CD8-positive, alpha-beta memory T cell (primary cell): ENCODE results near the gene KRTAP9-1. TPM values are rescaled to one million over a fixed set of nuclear protein-coding genes. Genes with fewer than 3 reads are reported as not detected.
A peak's percentile ranks its signal among the peaks of the same experiment; 100 is the strongest.
"Not testable (repeated sequence)": the region's sequence is repeated elsewhere in the genome, so short reads cannot be mapped to it uniquely, and the experiment has no call there.

ENCODE experiments used
- CTCF ChIA-PET: fragments of 350-600 bp; sonication (Branson Sonifier 250); formaldehyde crosslinking; loops from one replicate; lab custom pipeline; 2021; ENCODE audit warnings: antibody characterized with exemption; lab: Charles Lee
- POLR2A ChIA-PET: fragments of 350-600 bp; sonication (Branson Sonifier 250); formaldehyde crosslinking; loops from one replicate; lab custom pipeline; 2021; ENCODE audit warnings: antibody characterized with exemption; lab: Charles Lee
- DNase-seq, 5 donors: peaks; one replicate each; pipeline versions ENCODE4 v3.0.0 to v3.0.0-alpha.2; 2020 to 2022; ENCODE audit warnings: mixed read lengths in 1 of 5
- H3K27ac ChIP-seq: one replicate; pipeline ENCODE4 v1.7.0; 2013; ENCODE audit warnings: low read depth, mild to moderate bottlenecking, low read length, moderate library complexity
- H3K27me3 ChIP-seq: 2 replicates; pipeline ENCODE4 v1.7.0; 2013; ENCODE audit warnings: low read length, mild to moderate bottlenecking; ENCODE audit not compliant: insufficient read depth, poor library complexity, severe bottlenecking
- H3K36me3 ChIP-seq: 2 replicates; pipeline ENCODE4 v1.7.0; 2013; ENCODE audit warnings: mild to moderate bottlenecking, low read length, moderate library complexity; ENCODE audit not compliant: insufficient read depth
- H3K4me1 ChIP-seq: 2 replicates; pipeline ENCODE4 v1.7.0; 2013; ENCODE audit warnings: mild to moderate bottlenecking, low read length, moderate library complexity; ENCODE audit not compliant: insufficient read depth
- H3K4me3 ChIP-seq: 2 replicates; pipeline ENCODE4 v1.7.0; 2013; ENCODE audit warnings: mild to moderate bottlenecking, low read length
- H3K9me3 ChIP-seq: 2 replicates; pipeline ENCODE4 v1.7.0; 2013; ENCODE audit warnings: mild to moderate bottlenecking, low read length
- H3K27ac Mint-ChIP-seq, 8 donors: one replicate each; pipeline ENCODE4 v1.8.0; 2020 to 2021; ENCODE audit warnings: mixed read lengths in 8 of 8, mild to moderate bottlenecking in 6 of 8, inconsistent platforms in 3 of 8, moderate library complexity in 3 of 8
- H3K27me3 Mint-ChIP-seq, 2 donors: one replicate each; pipeline ENCODE4 v1.8.0; 2020 to 2021; ENCODE audit warnings: mixed read lengths in 2 of 2, mild to moderate bottlenecking in 1 of 2, moderate library complexity in 1 of 2
- H3K36me3 Mint-ChIP-seq, 3 donors: one replicate each; pipeline ENCODE4 v1.8.0; 2020 to 2021; ENCODE audit warnings: mixed read lengths in 3 of 3, inconsistent platforms in 1 of 3, mild to moderate bottlenecking in 1 of 3
- H3K4me1 Mint-ChIP-seq, 3 donors: one replicate each; pipeline ENCODE4 v1.8.0; 2020 to 2021; ENCODE audit warnings: mixed read lengths in 3 of 3, inconsistent platforms in 1 of 3, mild to moderate bottlenecking in 1 of 3
- H3K4me3 Mint-ChIP-seq, 7 donors: one replicate each; pipeline ENCODE4 v1.8.0; 2020 to 2021; ENCODE audit warnings: mixed read lengths in 7 of 7, mild to moderate bottlenecking in 6 of 7, moderate library complexity in 4 of 7, inconsistent platforms in 2 of 7
- H3K9me3 Mint-ChIP-seq, 5 donors: one replicate each; pipeline ENCODE4 v1.8.0; 2020 to 2022; ENCODE audit warnings: mixed read lengths in 5 of 5, mild to moderate bottlenecking in 3 of 5, moderate library complexity in 2 of 5, inconsistent platforms in 1 of 5
- polyA plus RNA-seq: library from polyadenylated mRNA; unstranded; fragments of 300-500 nt; fragmentation: Illumina TruSeq; gene quantifications from one replicate; pipeline ENCODE4 v1.2.3, GENCODE V29; 2021
- total RNA-seq, 2 experiments: library from RNA; stranded (reverse); gene quantifications; one replicate each; pipeline ENCODE4 v1.2.3, GENCODE V29; 2021

Gene KRTAP9-1
- total and polyA plus RNA-seq, 3 experiments from 2014 or later: not detected

GRCh38 chr17:41223821-41224220 lies 34.1 kb downstream of the KRTAP9-1 start:
- no peak overlapping the region for H3K4me3 Mint-ChIP-seq
- CTCF ChIA-PET: no interaction called here
- H3K36me3 ChIP-seq: no peaks in the 10 kb centered on the region
- no peaks in the 10 kb centered on the region for H3K4me1 ChIP-seq
- no peaks in the 10 kb centered on the region for H3K27me3 ChIP-seq
- DNase-seq: no peak
- POLR2A ChIA-PET: no interaction called here
- no peak overlapping the region for H3K4me3 ChIP-seq
- H3K27me3 Mint-ChIP-seq: peaks cover 11 to 12% of the 10 kb centered on the region in 2 donors
- H3K27ac ChIP-seq: no peak overlapping the region
- H3K36me3 Mint-ChIP-seq: peaks cover 0 to 9% (median 0%) of the 10 kb centered on the region in 3 donors
- H3K4me1 Mint-ChIP-seq: no peaks in the 10 kb centered on the region
- no peaks in the 10 kb centered on the region for H3K9me3 ChIP-seq
- no peak overlapping the region for H3K27ac Mint-ChIP-seq
- peaks cover 0 to 9% (median 4%) of the 10 kb centered on the region in 5 donors for H3K9me3 Mint-ChIP-seq

DNA sequence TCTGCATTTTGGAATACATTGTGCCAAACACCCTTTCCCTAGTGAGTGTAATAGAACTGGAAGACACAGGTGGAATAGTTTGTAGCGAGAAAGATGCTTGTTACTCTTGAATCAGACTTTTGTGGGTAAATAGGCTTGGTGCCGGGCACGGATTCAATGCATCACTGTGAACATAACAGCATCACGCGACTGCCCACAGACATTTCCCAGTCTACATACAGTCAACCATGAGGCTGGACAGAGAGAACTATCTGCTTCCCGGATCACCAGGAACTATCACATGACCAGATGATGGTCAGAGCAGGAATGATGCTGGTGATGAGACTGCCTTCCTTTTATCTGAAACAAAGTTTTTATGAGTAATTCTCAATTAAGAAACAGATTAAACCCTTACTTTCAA lies 36.4 kb downstream of the KRTAP9-1 start:
- Mint-ChIP-seq H3K9me3 (no peaks in the 10 kb centered on the region), H3K4me3 (no peak overlapping the region), H3K36me3 (no peaks in the 10 kb centered on the region), H3K4me1 (no peaks in the 10 kb centered on the region), H3K27me3 (peaks cover 9 to 18% of the 10 kb centered on the region in 2 donors), H3K27ac (no peak overlapping the region)
- no peaks in the 10 kb centered on the region for H3K4me1 ChIP-seq
- H3K27me3 ChIP-seq: no peaks in the 10 kb centered on the region
- no peak overlapping the region for H3K27ac ChIP-seq
- no peaks in the 10 kb centered on the region for H3K36me3 ChIP-seq
- no peak for DNase-seq
- no peaks in the 10 kb centered on the region for H3K9me3 ChIP-seq
- ChIA-PET POLR2A (no interaction called here), CTCF (no interaction called here)
- H3K4me3 ChIP-seq: no peak overlapping the region

- peaks cover 7 to 20% of the 10 kb centered on the region in 2 donors for H3K27me3 Mint-ChIP-seq
- H3K27me3 ChIP-seq, H3K36me3 Mint-ChIP-seq, CTCF ChIA-PET, POLR2A ChIA-PET, H3K4me3 ChIP-seq, H3K9me3 ChIP-seq, H3K27ac Mint-ChIP-seq, H3K4me1 Mint-ChIP-seq, H3K27ac ChIP-seq, H3K36me3 ChIP-seq, H3K4me1 ChIP-seq, H3K9me3 Mint-ChIP-seq, DNase-seq, H3K4me3 Mint-ChIP-seq: not testable (repeated sequence)
Observed at GRCh38 chr17:41226598-41227095, 37.0 kb downstream of the KRTAP9-1 start, which contains the start of gene KRTAP9-2. Gene KRTAP9-2, plus strand, starts transcription at chr17:41226648. Its CDS starts 7 bp downstream, at chr17:41226655.

- Mint-ChIP-seq H3K9me3 (no peaks in the 10 kb centered on the region), H3K4me3 (no peak overlapping the region), H3K36me3 (no peaks in the 10 kb centered on the region), H3K4me1 (no peaks in the 10 kb centered on the region), H3K27me3 (peaks cover 19 to 46% of the 10 kb centered on the region in 2 donors), H3K27ac (peak overlapping the region in 1 of 8 donors; percentile 3)
- no peaks in the 10 kb centered on the region for H3K27me3 ChIP-seq
- ChIA-PET POLR2A (no interaction called here), CTCF (no interaction called here)
- no peak overlapping the region for H3K27ac ChIP-seq
- DNase-seq: no peak
- no peaks in the 10 kb centered on the region for H3K9me3 ChIP-seq
- no peaks in the 10 kb centered on the region for H3K4me1 ChIP-seq
- no peak overlapping the region for H3K4me3 ChIP-seq
- no peaks in the 10 kb centered on the region for H3K36me3 ChIP-seq
Observed at GRCh38 chr17:41230094-41230493, 40.4 kb downstream of the KRTAP9-1 start.

GRCh38 chr17:41231731-41232130 lies 42.0 kb downstream of the KRTAP9-1 start:
- Histone ChIP-seq H3K36me3 (no peaks in the 10 kb centered on the region), H3K4me1 (no peaks in the 10 kb centered on the region), H3K9me3 (no peaks in the 10 kb centered on the region), H3K27ac (no peak overlapping the region), H3K27me3 (no peaks in the 10 kb centered on the region), H3K4me3 (no peak overlapping the region)
- H3K4me3 Mint-ChIP-seq: no peak overlapping the region
- no peaks in the 10 kb centered on the region for H3K9me3 Mint-ChIP-seq
- H3K27me3 Mint-ChIP-seq: peaks cover 19 to 55% of the 10 kb centered on the region in 2 donors
- ChIA-PET POLR2A (no interaction called here), CTCF (no interaction called here)
- no peak overlapping the region for H3K27ac Mint-ChIP-seq
- DNase-seq: no peak
- H3K36me3 Mint-ChIP-seq: no peaks in the 10 kb centered on the region
- no peaks in the 10 kb centered on the region for H3K4me1 Mint-ChIP-seq

DNA sequence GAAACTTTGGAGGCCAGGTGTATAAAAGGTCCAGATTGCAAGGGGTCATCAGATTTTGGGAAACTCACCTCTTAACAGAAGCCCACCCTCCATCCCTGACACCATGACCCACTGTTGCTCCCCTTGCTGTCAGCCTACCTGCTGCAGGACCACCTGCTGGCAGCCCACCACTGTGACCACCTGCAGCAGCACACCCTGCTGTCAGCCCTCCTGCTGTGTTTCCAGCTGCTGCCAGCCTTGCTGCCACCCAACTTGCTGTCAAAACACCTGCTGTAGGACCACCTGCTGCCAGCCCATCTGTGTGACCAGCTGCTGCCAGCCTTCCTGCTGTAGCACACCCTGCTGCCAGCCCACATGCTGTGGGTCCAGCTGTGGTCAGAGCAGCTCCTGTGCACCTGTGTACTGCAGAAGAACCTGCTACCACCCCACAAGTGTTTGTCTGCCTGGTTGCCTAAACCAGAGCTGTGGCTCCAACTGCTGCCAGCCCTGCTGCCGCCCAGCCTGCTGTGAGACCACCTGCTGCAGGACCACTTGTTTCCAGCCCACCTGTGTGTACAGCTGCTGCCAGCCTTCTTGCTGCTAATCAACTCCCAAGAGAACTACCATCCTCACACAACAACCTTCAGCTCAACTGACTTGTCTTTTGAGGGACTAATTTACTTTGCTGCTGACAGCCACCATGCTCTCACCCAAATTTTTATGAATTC lies 42.9 kb downstream of the KRTAP9-1 start, which contains the start of gene KRTAP9-3:
Gene KRTAP9-3 (plus strand): TSS at position 51 of the 707 bp plus-strand sequence. CDS start 53 bp downstream, at position 104.
- H3K27ac ChIP-seq, H3K4me1 ChIP-seq, H3K4me3 ChIP-seq, CTCF ChIA-PET, H3K4me1 Mint-ChIP-seq, H3K36me3 Mint-ChIP-seq, H3K36me3 ChIP-seq, H3K9me3 ChIP-seq, H3K27ac Mint-ChIP-seq, H3K9me3 Mint-ChIP-seq, POLR2A ChIA-PET, H3K27me3 ChIP-seq, H3K4me3 Mint-ChIP-seq, DNase-seq: not testable (repeated sequence)
- peaks cover 19 to 60% of the 10 kb centered on the region in 2 donors for H3K27me3 Mint-ChIP-seq

GRCh38 chr17:41237116-41237515 lies 47.4 kb downstream of the KRTAP9-1 start:
- H3K36me3 ChIP-seq, H3K4me1 Mint-ChIP-seq, POLR2A ChIA-PET, DNase-seq, H3K36me3 Mint-ChIP-seq, H3K9me3 ChIP-seq, H3K27ac Mint-ChIP-seq, H3K27me3 ChIP-seq, H3K4me3 ChIP-seq, H3K27ac ChIP-seq, H3K9me3 Mint-ChIP-seq, CTCF ChIA-PET, H3K4me3 Mint-ChIP-seq, H3K4me1 ChIP-seq: not testable (repeated sequence)
- H3K27me3 Mint-ChIP-seq: peaks cover 20 to 61% of the 10 kb centered on the region in 2 donors

GRCh38 chr17:41237949-41238437 lies 48.3 kb downstream of the KRTAP9-1 start, which contains the start of gene KRTAP9-8:
Gene KRTAP9-8, plus strand, starts transcription at chr17:41237999. Its CDS starts 53 bp downstream, at chr17:41238052.
- H3K4me3 Mint-ChIP-seq, H3K9me3 Mint-ChIP-seq, CTCF ChIA-PET, H3K27me3 ChIP-seq, H3K36me3 ChIP-seq, H3K9me3 ChIP-seq, H3K27ac ChIP-seq, DNase-seq, POLR2A ChIA-PET, H3K36me3 Mint-ChIP-seq, H3K27ac Mint-ChIP-seq, H3K4me3 ChIP-seq, H3K4me1 Mint-ChIP-seq, H3K4me1 ChIP-seq: not testable (repeated sequence)
- peaks cover 17 to 64% of the 10 kb centered on the region in 2 donors for H3K27me3 Mint-ChIP-seq
